GM18526 (cell line): ENCODE measurements around the gene RTL10.

Experiments
- POLR2A ChIP-seq: IDR thresholded peaks from 3 replicates; pipeline ENCODE4 v1.6.1; 2011; ENCODE audit not compliant: insufficient read length; ENCODE audit errors: extremely low read depth

The RTL10 gene

DNA sequence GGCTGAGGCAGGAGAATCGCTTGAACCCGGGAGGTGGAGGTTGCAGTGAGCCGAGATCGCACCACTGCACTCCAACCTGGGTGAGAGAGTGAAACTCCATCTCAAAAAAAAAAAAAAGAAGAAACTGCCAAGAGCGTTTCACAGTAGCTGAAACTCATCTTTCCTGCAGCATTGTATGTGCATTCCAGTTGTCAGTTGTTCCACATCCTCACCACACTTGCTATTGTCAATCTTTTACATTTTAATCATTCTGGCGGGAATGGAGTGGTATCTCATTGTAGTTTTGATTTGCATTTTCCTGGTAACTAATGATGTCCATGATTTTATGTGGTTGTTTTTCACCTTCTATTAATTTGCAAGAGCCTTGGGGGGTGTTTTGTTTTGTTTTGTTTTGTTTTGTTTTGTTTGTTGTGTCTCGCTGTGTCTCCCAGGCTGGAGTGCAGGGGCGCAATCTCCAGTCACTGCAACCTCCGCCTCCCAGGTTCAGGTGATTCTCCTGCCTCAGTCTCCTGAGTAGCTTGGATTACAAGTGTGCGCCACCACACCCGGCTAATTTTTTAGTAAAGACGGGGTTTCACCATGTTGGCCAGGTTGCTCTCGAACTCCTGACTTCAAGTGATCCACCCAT, 8.1 kb upstream of the RTL10 start:
- TF ChIP-seq POLR2A, result no peak

- no peak for TF ChIP-seq POLR2A
Observed at GRCh38 chr22:19859861-19860510, 5.3 kb upstream of the RTL10 start.

DNA sequence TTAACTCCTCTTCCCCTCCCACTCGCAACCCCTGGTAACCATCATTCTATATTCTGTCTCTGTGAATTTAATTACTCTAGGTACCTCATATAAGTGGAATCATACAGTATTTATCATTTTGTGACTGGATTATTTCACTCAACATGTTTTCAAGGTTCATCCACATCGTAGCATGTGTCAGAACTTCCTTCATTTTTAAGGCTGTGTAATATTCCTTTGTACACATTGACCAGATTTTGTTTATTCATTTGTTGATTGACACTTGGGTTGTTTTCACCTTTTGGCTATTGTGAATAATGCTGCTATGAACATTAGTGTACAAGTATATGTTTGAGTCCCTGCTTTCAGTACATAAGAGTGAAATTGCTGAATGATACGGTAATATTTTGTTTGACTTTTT, 2.7 kb upstream of the RTL10 start:
- TF ChIP-seq POLR2A, result no peak

- TF ChIP-seq POLR2A, result peak; percentile 45
Observed at GRCh38 chr22:19855504-19856409, 1.1 kb upstream of the RTL10 start.

DNA sequence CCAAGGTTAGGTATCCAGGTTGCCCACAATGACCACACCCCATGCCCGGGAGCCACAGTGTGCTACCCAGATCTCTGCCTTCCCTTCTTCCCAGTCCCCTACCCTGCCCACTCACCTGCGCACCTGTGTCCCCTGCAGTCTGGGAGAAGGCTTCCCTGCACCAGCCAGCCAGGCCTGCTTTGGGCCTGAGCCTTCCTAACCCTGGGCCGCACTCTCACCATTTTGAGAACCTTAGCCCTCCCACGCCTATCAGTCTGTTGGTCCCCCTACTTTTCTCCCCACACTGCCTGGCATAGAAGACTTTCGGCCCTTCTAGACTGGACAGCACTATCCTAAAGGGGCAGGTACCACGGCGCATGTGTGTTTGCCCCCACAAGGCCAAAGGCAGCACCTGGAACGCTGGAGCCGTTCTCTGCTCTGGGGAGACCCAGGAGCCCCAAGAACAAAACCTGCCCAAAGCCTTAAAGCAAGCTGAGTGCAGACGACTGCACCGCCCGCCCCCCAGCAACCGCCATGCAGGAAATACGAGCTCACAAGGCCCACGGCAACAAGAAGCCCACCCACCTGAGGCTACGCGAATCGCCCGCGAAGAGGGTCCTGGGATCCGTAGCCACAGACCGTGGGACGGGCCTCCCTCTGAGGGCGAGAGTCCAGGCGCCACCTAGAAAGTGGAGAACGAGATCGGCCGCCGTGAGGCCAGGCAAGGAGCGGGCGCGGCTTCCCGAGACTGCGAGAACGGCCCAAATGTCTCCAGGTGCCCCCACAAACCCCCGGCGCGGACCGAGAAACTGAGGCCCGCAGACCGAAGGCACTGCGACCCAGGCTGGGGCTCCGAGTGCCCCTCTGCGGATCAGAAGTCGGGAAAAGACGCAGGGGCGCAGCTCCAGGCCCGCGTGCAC, 546 bp downstream of the RTL10 start:
- no peak for TF ChIP-seq POLR2A

GRCh38 chr22:19853058-19853878, 1.4 kb downstream of the RTL10 start:
- no peak for TF ChIP-seq POLR2A

DNA sequence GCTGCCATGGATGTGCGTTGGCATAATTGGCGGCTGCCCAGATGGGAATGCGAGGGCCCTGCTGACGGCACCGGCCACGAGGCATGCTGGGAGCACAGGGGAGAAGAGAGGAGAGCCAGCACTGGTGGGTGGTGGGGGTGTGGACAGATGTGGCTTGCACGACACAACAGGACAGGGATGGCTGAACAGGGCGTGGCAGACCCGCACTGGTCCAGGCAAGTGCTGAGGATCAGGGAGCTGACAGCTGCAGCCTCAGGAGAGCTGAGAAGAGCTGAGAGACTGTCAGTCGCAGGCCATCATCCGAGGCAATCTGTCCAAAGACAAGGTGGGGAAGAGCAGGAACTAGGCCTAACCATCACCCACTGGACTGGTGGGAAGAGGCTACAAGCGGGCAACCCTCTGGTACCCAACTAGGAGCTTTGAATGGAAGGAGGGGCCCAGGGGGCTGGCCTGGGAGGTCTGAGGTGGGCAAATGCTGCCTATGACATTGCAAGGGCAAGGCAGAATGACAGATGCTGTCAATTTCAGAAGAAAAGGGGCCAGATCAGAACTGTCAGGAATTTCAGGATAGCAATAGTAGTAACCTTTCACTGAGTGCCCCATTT, 2.4 kb downstream of the RTL10 start:
- TF ChIP-seq POLR2A, result no peak

GRCh38 chr22:19851291-19852176, 3.1 kb downstream of the RTL10 start:
- TF ChIP-seq POLR2A, result no peak

- no peak for TF ChIP-seq POLR2A
Observed at GRCh38 chr22:19850763-19851109, 3.9 kb downstream of the RTL10 start.

- no peak for TF ChIP-seq POLR2A
Observed at GRCh38 chr22:19849835-19850762, 4.6 kb downstream of the RTL10 start.

- TF ChIP-seq POLR2A, result no peak
Observed at GRCh38 chr22:19848298-19849224, 6.1 kb downstream of the RTL10 start.
